Astrocyte (in vitro differentiated cells and primary cell): ENCODE results near the gene ARPP19. TPM values are rescaled to one million over a fixed set of nuclear protein-coding genes. Genes with fewer than 3 reads are reported as not detected.
"Not testable (repeated sequence)": the region's sequence is repeated elsewhere in the genome, so short reads cannot be mapped to it uniquely, and the experiment has no call there.

Experiments
- DNase-seq: peaks from one replicate; pipeline ENCODE4 v3.0.0-alpha.2; 2010; ENCODE audit warnings: low read depth
- FAIRE-seq: peaks from 2 replicates; lab custom pipeline; 2011; peaks lifted over from hg19 to GRCh38; lab: Jason Lieb, UNC
- H2AFZ ChIP-seq: 2 replicates; pipeline ENCODE4 v1.6.0; 2012; ENCODE audit warnings: low read depth, low read length, inconsistent platforms
- H3K27ac ChIP-seq: 2 replicates; pipeline ENCODE4 v1.5.1; 2011; ENCODE audit warnings: low read depth, low read length, inconsistent platforms
- H3K27me3 ChIP-seq: 2 replicates; pipeline ENCODE4 v1.6.0; 2011; ENCODE audit warnings: low read length, inconsistent platforms; ENCODE audit not compliant: insufficient read depth
- H3K36me3 ChIP-seq: 2 replicates; pipeline ENCODE4 v1.5.1; 2011; ENCODE audit warnings: low read length, inconsistent platforms; ENCODE audit not compliant: insufficient read depth
- H3K4me1 ChIP-seq: 2 replicates; pipeline ENCODE4 v1.5.1; 2011; ENCODE audit warnings: low read length, inconsistent platforms; ENCODE audit not compliant: insufficient read depth
- H3K4me2 ChIP-seq: 2 replicates; pipeline ENCODE4 v1.6.0; 2012; ENCODE audit warnings: low read length, inconsistent platforms
- H3K4me3 ChIP-seq: 2 replicates; pipeline ENCODE4 v1.5.1; 2011; ENCODE audit warnings: low read depth, mild to moderate bottlenecking, low read length, inconsistent platforms; ENCODE audit not compliant: insufficient read depth
- H3K79me2 ChIP-seq: 2 replicates; pipeline ENCODE4 v1.6.0; 2012; ENCODE audit warnings: mild to moderate bottlenecking, low read length, inconsistent platforms; ENCODE audit not compliant: insufficient read depth
- H3K9ac ChIP-seq: 2 replicates; pipeline ENCODE4 v1.6.0; 2012; ENCODE audit warnings: mild to moderate bottlenecking, low read length, inconsistent platforms
- H3K9me3 ChIP-seq: 2 replicates; pipeline ENCODE4 v1.5.1; 2012; ENCODE audit warnings: low read depth, mild to moderate bottlenecking, low read length, inconsistent platforms; ENCODE audit not compliant: insufficient read depth
- H4K20me1 ChIP-seq: 2 replicates; pipeline ENCODE4 v1.6.0; 2012; ENCODE audit warnings: low read length, inconsistent platforms; ENCODE audit not compliant: insufficient read depth
- H3K27ac Mint-ChIP-seq: one replicate; pipeline ENCODE4 v1.8.0; 2021; ENCODE audit warnings: mild to moderate bottlenecking, mixed read lengths; ENCODE audit not compliant: unreplicated experiment
- H3K27me3 Mint-ChIP-seq: one replicate; pipeline ENCODE4 v1.8.0; 2021; ENCODE audit warnings: low read depth, mixed read lengths; ENCODE audit not compliant: unreplicated experiment
- H3K36me3 Mint-ChIP-seq: one replicate; pipeline ENCODE4 v1.8.0; 2021; ENCODE audit warnings: low read depth, mixed read lengths; ENCODE audit not compliant: unreplicated experiment
- H3K4me1 Mint-ChIP-seq: one replicate; pipeline ENCODE4 v1.8.0; 2021; ENCODE audit warnings: low read depth, mixed read lengths; ENCODE audit not compliant: unreplicated experiment
- H3K4me3 Mint-ChIP-seq: one replicate; pipeline ENCODE4 v1.8.0; 2021; ENCODE audit warnings: mild to moderate bottlenecking, moderate library complexity, mixed read lengths; ENCODE audit not compliant: unreplicated experiment
- H3K9me3 Mint-ChIP-seq: one replicate; pipeline ENCODE4 v1.8.0; 2021; ENCODE audit warnings: mild to moderate bottlenecking, mixed read lengths; ENCODE audit not compliant: unreplicated experiment
- EZH2 ChIP-seq: IDR thresholded peaks from 2 replicates; pipeline ENCODE4 v1.6.1; 2012; ENCODE audit warnings: mild to moderate bottlenecking, low read length, inconsistent platforms; ENCODE audit not compliant: insufficient read depth
- total RNA-seq: library from RNA; stranded (reverse); gene quantifications from 2 replicates; pipeline ENCODE4 v1.2.1, GENCODE V29; 2021
- TF ChIP-seq, protein P1 (sequence below): IDR thresholded peaks from 2 replicates; pipeline ENCODE4 v1.5.1; 2011; ENCODE audit warnings: low read depth, mild to moderate bottlenecking, inconsistent platforms, low read length, moderate library complexity; ENCODE audit not compliant: insufficient read depth

Gene ARPP19
- total RNA-seq, 1 donor from 2014 or later, result 198 TPM

DNA sequence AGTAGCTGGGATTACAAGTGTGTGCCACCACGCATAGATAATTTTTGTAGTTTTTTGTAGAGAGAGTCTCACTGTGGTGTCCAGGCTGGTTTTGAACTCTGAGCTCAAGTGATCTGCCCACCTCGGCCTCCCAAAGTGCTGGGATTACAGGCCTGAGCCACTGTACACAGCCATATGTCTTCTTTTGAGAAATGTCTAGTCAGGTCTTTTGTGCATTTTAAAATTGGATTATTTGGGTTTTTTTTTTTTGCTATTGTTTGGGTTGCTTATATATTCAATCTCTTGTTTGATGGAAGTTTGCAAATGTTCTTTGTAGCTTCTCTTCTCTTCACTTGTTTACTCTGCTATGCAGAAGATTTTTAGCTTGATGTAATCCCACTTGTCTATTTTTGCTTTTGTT, 6.2 kb upstream of the ARPP19 start:
- H3K4me2 ChIP-seq, result no peak overlapping the region

GRCh38 chr15:52574623-52575022, 5.8 kb upstream of the ARPP19 start:
- not testable (repeated sequence) for H3K4me1 ChIP-seq, H2AFZ ChIP-seq, H3K27ac ChIP-seq, H3K9ac ChIP-seq, H3K79me2 ChIP-seq, H3K9me3 Mint-ChIP-seq, DNase-seq, H3K4me2 ChIP-seq, H3K27me3 Mint-ChIP-seq, H3K4me1 Mint-ChIP-seq, FAIRE-seq, H3K9me3 ChIP-seq, H3K36me3 Mint-ChIP-seq, H3K4me3 ChIP-seq, H4K20me1 ChIP-seq, H3K4me3 Mint-ChIP-seq, H3K27me3 ChIP-seq, H3K36me3 ChIP-seq, H3K27ac Mint-ChIP-seq

More for the DNA sequence above, 6.2 kb upstream of the ARPP19 start:
- Histone ChIP-seq H3K9me3 (no peaks in the 10 kb centered on the region), H3K4me1 (no peaks in the 10 kb centered on the region), H2AFZ (no peak overlapping the region), H3K9ac (no peak overlapping the region), H3K27me3 (no peaks in the 10 kb centered on the region), H3K79me2 (no peaks in the 10 kb centered on the region), H3K36me3 (no peaks in the 10 kb centered on the region), H4K20me1 (no peaks in the 10 kb centered on the region), H3K27ac (no peak overlapping the region), H3K4me3 (no peak overlapping the region)
- H3K4me3 Mint-ChIP-seq, result no peak overlapping the region
- DNase-seq (no peak), FAIRE-seq (no peak)
- peaks cover 1% of the 10 kb centered on the region for H3K9me3 Mint-ChIP-seq
- no peaks in the 10 kb centered on the region for H3K4me1 Mint-ChIP-seq
- H3K27ac Mint-ChIP-seq, result no peak overlapping the region
- TF ChIP-seq EZH2, result no peak
- H3K27me3 Mint-ChIP-seq, result no peaks in the 10 kb centered on the region
- peaks cover 7% of the 10 kb centered on the region for H3K36me3 Mint-ChIP-seq

- Mint-ChIP-seq H3K4me3 (peak overlapping the region; percentile 98), H3K4me1 (peaks cover 17% of the 10 kb centered on the region), H3K36me3 (no peaks in the 10 kb centered on the region), H3K27ac (peak overlapping the region; percentile 98), H3K9me3 (no peaks in the 10 kb centered on the region), H3K27me3 (no peaks in the 10 kb centered on the region)
- DNase-seq, result peak; percentile 44
- H3K4me2 ChIP-seq, result peak overlapping the region; percentile 87
- no peak for FAIRE-seq
- peaks cover 58% of the 10 kb centered on the region for H3K79me2 ChIP-seq
- H3K27me3 ChIP-seq, result no peaks in the 10 kb centered on the region
- H3K4me3 ChIP-seq, result peak overlapping the region; percentile 93
- no peaks in the 10 kb centered on the region for H3K36me3 ChIP-seq
- peak overlapping the region; percentile 95 for H3K27ac ChIP-seq
- TF ChIP-seq, protein P1, sequence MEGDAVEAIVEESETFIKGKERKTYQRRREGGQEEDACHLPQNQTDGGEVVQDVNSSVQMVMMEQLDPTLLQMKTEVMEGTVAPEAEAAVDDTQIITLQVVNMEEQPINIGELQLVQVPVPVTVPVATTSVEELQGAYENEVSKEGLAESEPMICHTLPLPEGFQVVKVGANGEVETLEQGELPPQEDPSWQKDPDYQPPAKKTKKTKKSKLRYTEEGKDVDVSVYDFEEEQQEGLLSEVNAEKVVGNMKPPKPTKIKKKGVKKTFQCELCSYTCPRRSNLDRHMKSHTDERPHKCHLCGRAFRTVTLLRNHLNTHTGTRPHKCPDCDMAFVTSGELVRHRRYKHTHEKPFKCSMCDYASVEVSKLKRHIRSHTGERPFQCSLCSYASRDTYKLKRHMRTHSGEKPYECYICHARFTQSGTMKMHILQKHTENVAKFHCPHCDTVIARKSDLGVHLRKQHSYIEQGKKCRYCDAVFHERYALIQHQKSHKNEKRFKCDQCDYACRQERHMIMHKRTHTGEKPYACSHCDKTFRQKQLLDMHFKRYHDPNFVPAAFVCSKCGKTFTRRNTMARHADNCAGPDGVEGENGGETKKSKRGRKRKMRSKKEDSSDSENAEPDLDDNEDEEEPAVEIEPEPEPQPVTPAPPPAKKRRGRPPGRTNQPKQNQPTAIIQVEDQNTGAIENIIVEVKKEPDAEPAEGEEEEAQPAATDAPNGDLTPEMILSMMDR, result no peak
- TF ChIP-seq EZH2, result no peak
- H3K9me3 ChIP-seq, result no peaks in the 10 kb centered on the region
- H4K20me1 ChIP-seq, result peaks cover 48% of the 10 kb centered on the region
- peaks cover 13% of the 10 kb centered on the region for H3K4me1 ChIP-seq
- peak overlapping the region; percentile 93 for H3K9ac ChIP-seq
- peak overlapping the region; percentile 86 for H2AFZ ChIP-seq
These were observed 794 bp downstream of the ARPP19 start for GRCh38 chr15:52567871-52568600.
